Panc1 (cell line): ENCODE measurements around the gene DYNAP. TPM values are rescaled to one million over a fixed set of nuclear protein-coding genes. Genes with fewer than 3 reads are reported as not detected.

Experiments used
- ATAC-seq: fragments of 200-7000 bp; cut with Tn5 transposase; 2 replicates; pipeline ENCODE4 v1.9.1; 2020; ENCODE audit warnings: mild to moderate bottlenecking, moderate library complexity
- Bru-seq: library from RNA; stranded (reverse); fragments of 400-500 nt; gene quantifications from one replicate; lab custom pipeline; 2021; lab: Mats Ljungman, UMichigan
- BruChase-seq, 2 experiments: library from RNA; stranded (reverse); fragments of 400-500 nt; gene quantifications; one replicate each; lab custom pipeline; 2021; lab: Mats Ljungman, UMichigan
- BruUV-seq: library from RNA; stranded (reverse); fragments of 400-500 nt; replicated peaks from 2 replicates; lab custom pipeline; 2021; lab: Mats Ljungman, UMichigan
- CTCF ChIA-PET: fragments of 300-600 bp; sonication (Branson Sonifier 250); formaldehyde crosslinking; loops from one replicate; lab custom pipeline; 2022; ENCODE audit warnings: antibody characterized with exemption; lab: Charles Lee
- POLR2A ChIA-PET: fragments of 300-600 bp; sonication (Branson Sonifier 250); formaldehyde crosslinking; loops from one replicate; lab custom pipeline; 2022; ENCODE audit warnings: antibody characterized with exemption; lab: Charles Lee
- DNase-seq: peaks from one replicate; pipeline ENCODE4 v3.0.0-alpha.2; 2010; ENCODE audit warnings: low read depth, low spot score
- H3K27ac ChIP-seq: 2 replicates; pipeline ENCODE4 v1.5.1; 2011; ENCODE audit warnings: mild to moderate bottlenecking, low read length, inconsistent platforms
- H3K27me3 ChIP-seq: fragments of 200-500 bp; sonication (Bioruptor generic); 2 replicates; pipeline ENCODE4 v1.6.0; 2014; ENCODE audit warnings: low read length, inconsistent platforms; ENCODE audit not compliant: control insufficient read depth, insufficient read depth
- H3K36me3 ChIP-seq: fragments of 200-500 bp; sonication (Bioruptor generic); 2 replicates; pipeline ENCODE4 v1.5.1; 2014; ENCODE audit warnings: inconsistent platforms, mild to moderate bottlenecking, low read length, moderate library complexity; ENCODE audit not compliant: control insufficient read depth, insufficient read depth
- H3K4me1 ChIP-seq: 2 replicates; pipeline ENCODE4 v1.5.1; 2011; ENCODE audit warnings: inconsistent platforms, mild to moderate bottlenecking, low read length, moderate library complexity; ENCODE audit not compliant: control insufficient read depth, insufficient read depth
- H3K4me3 ChIP-seq, 2 experiments: 2 replicates each; pipeline ENCODE4 v1.5.1; 2011 to 2012; ENCODE audit warnings: low read depth in 2 of 2, low read length in 2 of 2, mild to moderate bottlenecking in 2 of 2, inconsistent platforms in 1 of 2, moderate library complexity in 1 of 2
- H3K9me3 ChIP-seq: fragments of 200-500 bp; sonication (Bioruptor generic); 2 replicates; pipeline ENCODE4 v1.5.1; 2014; ENCODE audit warnings: low read depth, mild to moderate bottlenecking, inconsistent platforms, low read length, moderate library complexity; ENCODE audit not compliant: control insufficient read depth, insufficient read depth
- POLR2AphosphoS5 ChIP-seq: IDR thresholded peaks from 2 replicates; pipeline ENCODE4 v1.6.1; 2012; ENCODE audit warnings: mild to moderate bottlenecking, low read depth, low read length, moderate library complexity
- REST ChIP-seq, 2 experiments: IDR thresholded peaks; 2 replicates each; pipeline ENCODE4 v1.6.1; 2011 to 2012; ENCODE audit warnings: low read depth in 2 of 2, control low read depth in 1 of 2, low read length in 1 of 2, mild to moderate bottlenecking in 1 of 2, moderate library complexity in 1 of 2; ENCODE audit not compliant: insufficient read depth in 1 of 2
- SIN3A ChIP-seq: IDR thresholded peaks from 2 replicates; pipeline ENCODE4 v1.6.1; 2012; ENCODE audit warnings: low read depth, mild to moderate bottlenecking, low read length, moderate library complexity, borderline replicate concordance; ENCODE audit not compliant: insufficient read depth
- TCF7L2 ChIP-seq: IDR thresholded peaks from 2 replicates; pipeline ENCODE4 v1.6.1; 2011; ENCODE audit warnings: mild to moderate bottlenecking, low read depth, low read length, inconsistent platforms
- in situ Hi-C: cut with HindIII; loops from 2 replicates; pipeline ENCODE4 v1.10.0; 2016; ENCODE audit warnings: low sequenced_read_pairs, low pct_unique_long_range_greater_than_20kb
- intact Hi-C: fragments of 100-400 bp; cut with micrococcal nuclease; formaldehyde crosslinking; loops from one replicate; pipeline ENCODE4 v1.10.0; 2022; ENCODE audit not compliant: unreplicated experiment
- long read RNA-seq: library from polyadenylated mRNA; unstranded; transcript quantifications from one replicate; pipeline ENCODE4 v2.0.0, GENCODE V29; 2021; ENCODE audit not compliant: unreplicated experiment
- polyA plus RNA-seq: library from polyadenylated mRNA; unstranded; fragments of >200 nt; gene quantifications from one replicate; pipeline ENCODE4 v1.2.1, GENCODE V29; 2012; ENCODE audit warnings: missing spikeins; ENCODE audit not compliant: insufficient read length
- total RNA-seq: library from RNA; stranded (reverse); gene quantifications from one replicate; pipeline ENCODE4 v1.2.1, GENCODE V29; 2021; ENCODE audit not compliant: unreplicated experiment
- TF ChIP-seq, protein P1 (sequence below): fragments of 450-650 bp; IDR thresholded peaks from 2 replicates; pipeline ENCODE4 v1.5.1; 2017; ENCODE audit warnings: mild to moderate bottlenecking

DYNAP gene, protein sequence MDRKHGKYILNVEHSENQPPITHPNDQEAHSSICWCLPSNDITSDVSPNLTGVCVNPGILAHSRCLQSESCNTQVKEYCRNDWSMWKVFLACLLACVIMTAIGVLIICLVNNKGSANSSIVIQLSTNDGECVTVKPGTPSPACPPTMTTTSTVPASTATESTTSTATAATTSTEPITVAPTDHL
- not detected for total RNA-seq
- polyA plus RNA-seq: not detected
- not detected for Bru-seq, nascent RNA
- not detected for BruChase-seq, experiment 1, labeled RNA remaining after a 2-hour chase
- BruChase-seq, experiment 2, labeled RNA remaining after a 6-hour chase: not detected
- long read RNA-seq: 0 reads

DNA sequence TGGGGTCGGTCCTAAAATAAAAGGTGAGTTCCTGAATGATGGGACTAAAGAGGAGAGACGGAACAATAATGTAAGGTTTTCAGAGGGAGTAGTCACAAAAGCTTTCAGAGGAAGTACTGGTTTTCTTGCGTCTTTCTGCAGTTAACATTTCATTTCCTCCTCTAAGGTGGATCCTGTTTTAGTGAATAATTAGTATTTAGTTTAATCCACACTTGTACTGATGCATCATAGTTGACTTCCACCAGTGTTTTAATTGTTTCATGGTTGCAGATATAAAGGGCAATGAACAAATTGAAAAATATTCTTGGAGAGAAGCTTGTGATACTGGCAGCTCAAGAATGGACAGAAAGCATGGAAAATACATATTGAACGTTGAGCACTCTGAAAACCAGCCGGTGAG lies at the start of gene DYNAP:
DYNAP (plus strand) TSS at position 301 of the 400 bp plus-strand sequence; CDS start at position 339, 38 bp downstream.
- no TSS peak for BruUV-seq
- in situ Hi-C loops: no loop called here

DNA sequence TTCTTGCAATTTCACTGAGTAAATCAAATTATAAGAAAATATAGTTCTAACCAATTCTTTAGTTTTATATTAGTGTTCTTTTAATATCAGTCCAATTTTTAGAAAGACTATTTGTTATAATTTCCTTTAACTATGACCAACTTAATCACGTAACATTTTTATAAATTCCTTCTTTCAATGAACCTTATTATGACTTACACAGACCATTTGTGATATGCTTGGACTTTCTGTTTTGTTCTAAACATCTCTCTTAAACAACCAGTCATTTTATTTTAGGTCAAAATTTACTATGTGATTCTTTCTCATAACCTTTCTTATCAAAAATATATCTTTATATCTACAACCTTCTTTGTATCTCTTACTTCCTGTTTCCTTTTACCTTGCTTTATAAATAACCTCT lies 39.5 kb upstream of the DYNAP start:
- DNase-seq: no peak
- ATAC-seq: no peak
- in situ Hi-C loops: no loop called here
- H3K4me3 ChIP-seq: no peak overlapping the region
- ChIA-PET CTCF (no interaction called here), POLR2A (no interaction called here)
- TF ChIP-seq REST (IDR thresholded peaks at IDR 0.05; ENCODE audit: insufficient read depth in 1 of 2, low read depth in 2 of 2, low read length in 1 of 2) (no peak), TCF7L2 (no peak), SIN3A (no peak)
- TF ChIP-seq, protein P1, sequence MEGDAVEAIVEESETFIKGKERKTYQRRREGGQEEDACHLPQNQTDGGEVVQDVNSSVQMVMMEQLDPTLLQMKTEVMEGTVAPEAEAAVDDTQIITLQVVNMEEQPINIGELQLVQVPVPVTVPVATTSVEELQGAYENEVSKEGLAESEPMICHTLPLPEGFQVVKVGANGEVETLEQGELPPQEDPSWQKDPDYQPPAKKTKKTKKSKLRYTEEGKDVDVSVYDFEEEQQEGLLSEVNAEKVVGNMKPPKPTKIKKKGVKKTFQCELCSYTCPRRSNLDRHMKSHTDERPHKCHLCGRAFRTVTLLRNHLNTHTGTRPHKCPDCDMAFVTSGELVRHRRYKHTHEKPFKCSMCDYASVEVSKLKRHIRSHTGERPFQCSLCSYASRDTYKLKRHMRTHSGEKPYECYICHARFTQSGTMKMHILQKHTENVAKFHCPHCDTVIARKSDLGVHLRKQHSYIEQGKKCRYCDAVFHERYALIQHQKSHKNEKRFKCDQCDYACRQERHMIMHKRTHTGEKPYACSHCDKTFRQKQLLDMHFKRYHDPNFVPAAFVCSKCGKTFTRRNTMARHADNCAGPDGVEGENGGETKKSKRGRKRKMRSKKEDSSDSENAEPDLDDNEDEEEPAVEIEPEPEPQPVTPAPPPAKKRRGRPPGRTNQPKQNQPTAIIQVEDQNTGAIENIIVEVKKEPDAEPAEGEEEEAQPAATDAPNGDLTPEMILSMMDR: no peak
- H3K9me3 ChIP-seq: 0 out of 2 replicates have a peak, but pooled peaks cover 5% of the 10 kb centered on the region
- no TSS peak for BruUV-seq
- no peaks in the 10 kb centered on the region for H3K27me3 ChIP-seq
- intact Hi-C loops: loop anchor here (10.0 kb wide), 1 partner anchor 93 kb away; no protein-coding TSS in a partner anchor
- H3K36me3 ChIP-seq: no peaks in the 10 kb centered on the region
- H3K27ac ChIP-seq: no peak overlapping the region
- H3K4me1 ChIP-seq: no peaks in the 10 kb centered on the region

More for the DNA sequence above, at the start of gene DYNAP:
- DNase-seq (no peak), ATAC-seq (no peak)
- Histone ChIP-seq H3K4me1 (no peaks in the 10 kb centered on the region), H3K27ac (no peak within 1 kb of the TSS), H3K4me3 (no peak within 1 kb of the TSS), H3K36me3 (no peaks in the 10 kb centered on the region), H3K27me3 (no peaks in the 10 kb centered on the region; the same call in 1 of the 2 replicates), H3K9me3 (no peaks in the 10 kb centered on the region)
- ChIA-PET POLR2A (no interaction called here), CTCF (no interaction called here)
- TF ChIP-seq, protein P1: no peak
- TF ChIP-seq SIN3A (no peak), TCF7L2 (no peak), REST (IDR thresholded peaks at IDR 0.05; ENCODE audit: insufficient read depth in 1 of 2, low read depth in 2 of 2, low read length in 1 of 2) (no peak), POLR2AphosphoS5 (no peak)
- intact Hi-C loops: no loop called here
